ENCODE results near the gene ACLY.

GRCh38 chr17:41944943-41945342 is 26.2 kb upstream of the ACLY start:
- TF ChIP-seq POLR2A (IDR thresholded peaks at IDR 0.05; ENCODE audit: low read length) (no peak), RFX5 (IDR thresholded peaks at IDR 0.05) (no peak)
